Myocyte (in vitro differentiated cells): ENCODE results near the gene PADI1. TPM values are rescaled to one million over a fixed set of nuclear protein-coding genes. Genes with fewer than 3 reads are reported as not detected.

Source experiments
- DNase-seq: peaks from one replicate; pipeline ENCODE4 v3.0.0-alpha.2; 2012; ENCODE audit warnings: low read depth
- total RNA-seq: library from RNA; depleted of rRNA; stranded (reverse); fragments of >200 nt; gene quantifications from 2 replicates; pipeline ENCODE4 v1.2.3, GENCODE V29; 2014

The PADI1 gene
- total RNA-seq, 1 donor from 2014 or later, result 0.24 TPM

DNA sequence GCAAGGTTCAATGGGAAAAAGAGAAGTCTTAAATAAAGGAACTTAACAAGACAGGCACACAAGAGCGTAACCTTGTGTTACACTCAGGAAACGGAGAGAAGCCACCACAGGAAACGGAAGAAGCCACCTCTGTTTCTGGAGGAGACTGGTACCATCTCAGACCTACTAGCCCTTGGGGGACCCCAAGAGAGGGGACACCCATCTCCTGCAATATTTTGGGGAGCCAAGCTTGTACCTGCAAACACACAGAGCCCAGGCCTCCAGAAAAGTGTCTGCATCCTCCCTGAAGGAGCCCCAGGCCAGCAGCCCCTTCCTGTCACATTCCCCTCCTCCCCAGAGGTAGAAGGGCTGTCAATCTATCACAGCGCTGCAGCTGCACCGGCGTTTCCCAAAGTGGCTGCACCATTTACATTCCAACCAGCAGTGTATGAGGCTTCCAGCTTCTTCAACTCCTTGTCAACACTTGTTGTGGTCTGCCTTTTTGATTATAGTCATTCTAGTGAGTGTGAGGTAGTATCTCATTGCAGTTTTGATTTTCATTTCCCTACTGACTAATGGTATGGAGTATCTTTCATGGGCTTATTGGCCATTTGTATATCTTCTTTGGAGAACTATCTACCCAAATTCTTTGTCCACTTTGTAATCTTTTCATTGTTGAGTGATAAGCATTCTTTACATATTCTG is 23.0 kb upstream of the PADI1 start:
- DNase-seq, result no peak

GRCh38 chr1:17183388-17184160 is 21.4 kb upstream of the PADI1 start:
- no peak for DNase-seq

DNA sequence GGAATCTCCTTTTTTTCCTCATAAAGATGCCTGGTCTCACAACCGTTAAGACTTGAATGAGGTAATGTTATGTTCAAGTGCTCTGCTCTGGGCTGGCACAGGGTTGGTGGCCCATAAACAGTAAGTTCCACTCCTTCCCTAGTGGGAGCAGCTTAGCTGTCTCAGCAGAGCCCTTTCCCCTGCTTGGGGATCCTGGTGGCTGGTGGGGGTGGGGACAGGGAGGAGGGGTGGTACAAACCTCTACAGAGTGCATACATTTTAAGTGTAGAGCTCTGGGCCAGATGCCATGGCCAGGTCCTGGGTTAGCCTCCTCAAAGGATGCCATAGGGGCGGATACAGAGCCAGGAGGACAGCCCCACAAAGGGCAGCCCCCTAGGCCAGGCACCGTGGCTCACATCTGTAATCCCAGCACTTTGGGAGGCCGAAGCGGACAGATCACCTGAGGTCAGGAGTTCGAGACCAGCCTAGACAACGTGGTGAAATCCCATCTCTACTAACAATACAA is 20.7 kb upstream of the PADI1 start:
- DNase-seq, result no peak

DNA sequence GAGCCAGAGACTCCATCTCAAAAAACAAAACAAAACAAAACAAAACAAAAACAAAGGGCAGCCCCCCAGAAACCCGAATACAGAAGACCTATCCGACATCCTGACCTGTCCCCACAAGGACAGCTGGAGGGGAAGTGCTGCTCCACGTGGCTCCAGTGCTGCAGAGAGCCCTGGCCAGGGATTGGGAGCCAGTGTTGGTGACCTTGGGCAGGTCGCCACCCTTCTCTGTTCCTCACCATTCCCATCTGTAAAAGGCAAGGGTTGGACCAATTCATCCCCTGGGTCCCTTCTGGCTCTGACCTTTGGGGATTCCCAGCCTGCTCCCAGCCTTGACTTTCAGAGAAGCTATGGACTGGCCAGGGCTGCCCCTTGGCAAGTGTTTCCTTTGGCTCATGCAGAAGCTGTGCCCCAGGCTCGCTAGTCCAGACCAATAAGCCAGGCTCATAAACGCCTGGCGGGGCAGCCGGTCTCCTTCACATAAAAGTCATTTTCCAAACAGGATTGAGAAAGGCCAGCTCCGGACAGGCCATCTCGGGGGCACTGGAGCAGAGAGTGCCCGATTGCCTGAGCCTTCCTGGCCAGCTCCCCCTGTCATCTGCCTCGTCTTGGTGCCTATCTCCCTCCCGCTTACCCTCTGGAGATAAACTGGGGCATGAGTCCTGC is 20.0 kb upstream of the PADI1 start:
- DNase-seq, result no peak

- no peak for DNase-seq
Observed at GRCh38 chr1:17185485-17185860, 19.5 kb upstream of the PADI1 start.

- no peak for DNase-seq
Observed at GRCh38 chr1:17186216-17186909, 18.6 kb upstream of the PADI1 start.

- DNase-seq, result no peak
Observed at GRCh38 chr1:17187051-17187450, 17.9 kb upstream of the PADI1 start.

DNA sequence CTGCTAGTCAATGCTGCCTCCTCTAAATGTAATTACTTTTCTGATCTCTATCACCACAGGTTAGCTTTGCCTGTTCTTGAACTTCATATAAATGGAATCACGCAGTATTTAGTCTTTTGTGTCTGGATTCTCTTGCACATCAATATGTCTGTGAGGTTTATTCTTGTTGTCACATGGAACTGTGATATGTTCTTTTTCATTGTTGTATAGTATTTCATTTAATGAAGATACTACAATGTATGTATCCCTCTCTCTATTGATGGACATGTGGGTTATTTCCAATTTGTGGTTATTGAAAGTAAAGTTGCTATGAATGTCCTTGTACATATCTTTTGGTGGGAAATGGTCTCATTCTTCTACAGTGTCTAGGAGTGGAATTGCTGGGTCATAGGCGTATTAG is 16.7 kb upstream of the PADI1 start:
- DNase-seq, result no peak

- no peak for DNase-seq
Observed at GRCh38 chr1:17188889-17189631, 15.9 kb upstream of the PADI1 start.

DNA sequence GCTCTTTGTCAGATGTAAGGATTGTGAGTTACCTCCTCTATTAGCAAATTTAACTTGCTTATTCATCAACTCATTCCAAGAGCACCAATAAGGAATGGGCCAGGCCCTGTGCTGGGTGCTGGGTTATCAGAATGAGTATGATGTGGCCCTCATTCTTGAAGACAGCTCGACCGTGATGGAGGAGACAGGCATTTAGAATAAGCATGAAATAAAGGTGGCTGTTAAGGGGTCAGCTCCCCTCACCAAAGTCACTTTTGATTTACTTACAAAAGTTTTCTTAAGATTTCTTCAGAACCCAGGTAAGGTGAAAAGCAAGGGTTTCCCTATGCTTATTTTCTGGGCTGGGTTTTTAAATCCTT is 15.3 kb upstream of the PADI1 start:
- DNase-seq, result no peak

DNA sequence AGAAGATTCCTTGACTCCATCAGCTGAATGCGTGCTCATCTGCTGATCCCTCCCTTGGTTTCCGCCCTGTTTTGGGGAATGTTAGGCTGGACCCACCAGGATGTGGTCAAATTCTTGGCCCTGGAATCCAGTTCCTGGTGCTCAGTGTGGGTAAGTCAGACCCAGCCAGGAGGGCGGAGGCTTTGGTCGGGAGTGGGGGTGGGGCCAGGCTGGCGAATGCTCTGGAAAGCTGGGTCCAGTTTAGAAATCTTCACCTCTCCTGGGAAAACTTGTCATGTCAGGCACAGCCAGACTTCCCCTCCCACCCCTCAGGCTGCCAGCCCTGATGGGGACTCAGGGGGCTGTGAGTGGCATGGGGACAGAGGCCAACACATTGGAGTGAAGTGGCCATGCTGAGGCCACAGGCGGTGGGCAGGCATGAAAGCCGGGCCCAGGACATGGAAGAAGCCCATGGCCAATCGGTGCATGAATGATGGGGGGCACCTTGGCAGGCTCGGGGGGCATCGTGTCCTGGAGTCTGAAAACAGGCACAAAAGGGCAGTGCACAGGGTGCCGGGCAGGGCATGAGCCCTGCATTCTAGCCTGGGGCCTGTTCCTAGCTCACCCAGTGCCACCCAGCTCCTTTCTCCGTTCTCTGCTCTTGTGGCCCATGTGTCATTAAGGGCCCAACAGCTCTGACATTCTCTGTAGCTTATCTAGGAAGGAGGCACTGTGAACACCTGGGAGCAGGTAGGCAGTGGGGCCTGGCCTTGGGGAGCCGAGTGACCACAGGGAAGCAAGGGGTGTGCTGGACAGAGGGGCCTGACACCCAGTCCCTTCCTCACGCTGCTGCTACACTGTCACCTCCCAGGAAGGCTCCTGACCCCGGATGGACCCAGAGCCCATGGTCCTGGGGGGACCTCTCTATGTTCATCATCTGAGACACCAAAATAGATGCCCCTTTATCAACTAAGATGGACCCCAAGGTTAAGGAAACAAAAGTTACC is 14.6 kb upstream of the PADI1 start:
- peak; percentile 93 for DNase-seq

GRCh38 chr1:17191990-17192242 is 13.0 kb upstream of the PADI1 start:
- no peak for DNase-seq

- no peak for DNase-seq
Observed at GRCh38 chr1:17192394-17193221, 12.3 kb upstream of the PADI1 start.

DNA sequence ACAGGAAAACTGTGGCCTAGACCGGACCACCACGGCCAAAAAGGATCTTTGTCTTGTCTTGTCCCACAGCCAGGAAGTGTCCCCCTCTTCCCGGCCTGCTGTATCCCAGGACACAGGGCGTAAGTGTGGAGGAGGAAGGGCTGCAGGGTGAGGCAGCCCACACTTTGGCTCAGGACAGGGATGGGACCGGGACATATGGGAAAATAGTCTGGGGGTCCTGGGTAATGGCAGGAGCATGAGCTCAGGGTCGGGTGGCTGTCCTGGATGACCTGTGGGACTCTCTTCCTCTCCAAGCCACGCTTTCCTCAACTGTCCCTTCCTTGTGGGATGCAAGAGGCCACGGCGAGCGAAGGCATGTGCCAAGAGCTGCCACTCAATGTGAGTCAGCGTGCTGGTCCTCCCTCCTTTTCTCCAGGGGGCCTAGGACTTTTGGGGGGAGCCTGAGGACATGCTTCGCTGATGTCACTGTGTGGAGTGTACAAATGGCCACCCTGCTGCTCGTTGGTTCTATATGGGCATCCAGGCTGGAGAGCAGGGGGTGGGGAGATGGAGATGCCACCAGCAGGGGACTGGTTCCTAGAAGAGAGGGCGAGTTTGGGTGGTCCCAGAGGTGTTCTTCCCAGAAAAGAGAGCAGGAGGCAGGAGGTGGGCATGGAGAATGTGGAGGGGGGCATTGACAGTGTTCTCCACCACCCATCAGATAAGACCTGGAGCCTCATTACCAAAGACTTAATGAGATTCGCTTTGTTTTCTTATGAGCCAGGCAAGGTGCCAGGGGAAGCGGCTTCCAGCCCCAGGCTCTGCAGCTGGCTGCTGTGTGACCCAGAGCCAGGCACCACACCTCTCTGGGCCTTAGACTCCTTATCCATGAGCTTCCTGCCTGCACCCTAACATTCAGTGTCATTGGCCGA is 11.5 kb upstream of the PADI1 start:
- no peak for DNase-seq

- DNase-seq, result no peak
Observed at GRCh38 chr1:17194133-17194475, 10.8 kb upstream of the PADI1 start.

- DNase-seq, result peak; percentile 35
Observed at GRCh38 chr1:17194615-17195528, 10.1 kb upstream of the PADI1 start.

DNA sequence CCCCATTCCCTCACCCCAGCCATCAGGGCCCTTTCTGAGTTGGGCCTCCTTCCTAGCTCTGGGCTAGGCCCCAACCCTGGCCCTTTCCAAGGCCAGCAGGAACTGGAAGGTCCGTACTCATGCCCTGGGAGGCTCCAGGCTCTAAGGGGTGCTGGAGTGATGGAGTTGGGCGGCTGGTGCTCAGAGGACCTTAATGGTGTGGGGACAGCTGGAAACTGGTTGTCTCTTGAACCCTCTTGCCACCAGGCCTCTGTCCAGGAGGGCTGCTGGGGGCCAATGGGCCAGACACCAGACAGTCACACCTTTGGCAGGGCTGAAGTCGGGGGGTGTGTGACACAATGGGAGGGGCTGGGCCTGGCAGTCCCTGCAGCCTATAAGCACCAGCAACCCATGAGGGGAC is 9.2 kb upstream of the PADI1 start:
- no peak for DNase-seq
